ENCODE measurements around the gene CYS1.

The CYS1 gene

GRCh38 chr2:10078704-10079265 is 1.4 kb downstream of the CYS1 start:
- in situ Hi-C loops (cut with HindIII; ENCODE audit: low sequenced_read_pairs), result no loop called here
- H3K4me3 ChIP-seq (ENCODE audit: low read depth, low read length), result peak overlapping the region; percentile 36
- TF ChIP-seq CTCF (IDR thresholded peaks at IDR 0.05; ENCODE audit: low read depth, low read length, missing control alignments), result no peak
- no peak for DNase-seq (ENCODE audit: low read depth)

DNA sequence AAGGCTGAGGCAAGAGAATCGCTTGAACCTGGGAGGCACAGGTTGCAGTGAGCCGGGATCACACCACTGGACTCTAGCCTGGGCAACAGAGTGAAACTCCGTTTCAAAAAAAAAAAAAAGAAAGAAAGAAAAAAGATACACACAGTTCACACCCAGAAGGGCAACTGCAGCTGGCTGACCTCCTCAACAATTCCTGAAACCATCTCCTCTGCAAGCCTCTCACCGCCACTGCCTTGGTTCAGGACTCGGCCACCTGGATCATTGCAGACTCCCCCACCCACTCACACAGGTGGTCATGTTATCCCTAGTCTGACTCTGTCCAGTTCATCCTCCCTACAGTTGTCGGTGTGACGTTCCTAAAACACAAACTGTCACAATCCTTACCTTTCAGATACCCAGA is 2.2 kb downstream of the CYS1 start:
- no peak for TF ChIP-seq CTCF (IDR thresholded peaks at IDR 0.05; ENCODE audit: low read depth, low read length, missing control alignments)
- H3K4me3 ChIP-seq (ENCODE audit: low read depth, low read length), result no peak overlapping the region
- in situ Hi-C loops (cut with HindIII; ENCODE audit: low sequenced_read_pairs), result no loop called here
- DNase-seq (ENCODE audit: low read depth), result no peak

DNA sequence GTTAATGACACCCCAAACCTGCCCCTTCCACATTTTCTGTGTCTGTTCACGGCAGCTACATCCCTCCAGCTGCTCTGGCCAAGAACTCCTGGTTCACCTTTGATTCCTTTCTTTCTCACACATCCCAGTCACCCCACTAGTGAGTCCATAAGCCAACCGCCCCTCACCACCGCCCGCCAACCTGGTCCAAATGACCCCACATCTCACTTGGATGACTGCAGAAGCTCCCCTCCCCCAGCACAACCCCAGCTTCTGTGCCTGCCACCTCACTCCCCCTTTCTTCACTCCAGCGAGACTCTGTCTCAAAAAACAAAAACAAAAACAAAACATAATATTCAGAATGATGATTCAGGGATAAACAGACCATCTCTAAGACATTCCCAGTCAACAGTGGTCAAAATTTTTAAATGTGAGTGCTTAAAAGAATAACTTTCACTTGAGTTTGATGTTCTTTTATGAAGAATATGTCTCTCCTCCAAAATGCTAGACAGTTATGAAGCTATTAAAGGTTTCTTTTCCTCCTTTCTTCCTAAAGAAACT is 3.2 kb downstream of the CYS1 start:
- in situ Hi-C loops (cut with HindIII; ENCODE audit: low sequenced_read_pairs), result no loop called here
- no peak for DNase-seq (ENCODE audit: low read depth)

GRCh38 chr2:10076511-10076910 is 3.7 kb downstream of the CYS1 start:
- TF ChIP-seq CTCF (IDR thresholded peaks at IDR 0.05; ENCODE audit: low read depth, low read length, missing control alignments), result no peak
- H3K4me3 ChIP-seq (ENCODE audit: low read depth, low read length), result no peak overlapping the region
- no peak for DNase-seq (ENCODE audit: low read depth)
- in situ Hi-C loops (cut with HindIII; ENCODE audit: low sequenced_read_pairs), result no loop called here

More for the DNA sequence above, 3.2 kb downstream of the CYS1 start:
- H3K4me3 ChIP-seq (ENCODE audit: low read depth, low read length), result no peak overlapping the region
- no peak for TF ChIP-seq CTCF (IDR thresholded peaks at IDR 0.05; ENCODE audit: low read depth, low read length, missing control alignments)

DNA sequence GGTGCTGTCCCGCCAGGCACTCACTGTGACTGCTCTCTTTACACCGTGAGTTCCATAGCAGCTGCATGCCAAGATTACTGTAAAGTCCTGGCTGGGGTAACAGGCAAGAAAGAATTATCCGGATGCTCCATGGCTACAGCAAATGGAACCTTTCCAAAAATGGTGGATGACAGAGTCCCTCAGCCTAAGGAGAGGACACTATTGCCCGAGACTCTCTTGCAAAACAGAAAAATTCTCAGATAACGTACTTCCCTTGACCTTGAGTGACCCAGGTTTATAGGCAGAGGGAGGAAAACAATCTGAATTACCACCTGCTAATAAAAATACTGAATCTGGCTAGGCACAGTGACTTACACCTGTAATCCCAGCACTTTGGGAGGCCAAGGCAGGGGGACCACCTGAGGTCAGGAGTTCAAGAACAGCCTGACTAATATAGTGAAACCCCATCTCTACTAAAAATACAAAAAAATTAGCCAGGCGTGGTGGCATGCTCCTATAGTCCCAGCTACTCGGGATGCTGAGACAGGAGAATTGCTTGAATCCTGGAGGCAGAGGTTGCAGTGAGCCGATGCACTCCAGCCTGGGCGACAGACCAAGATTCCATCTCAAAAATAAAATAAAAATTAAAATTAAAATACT is 4.5 kb downstream of the CYS1 start:
- in situ Hi-C loops (cut with HindIII; ENCODE audit: low sequenced_read_pairs), result no loop called here
- no peak for TF ChIP-seq CTCF (IDR thresholded peaks at IDR 0.05; ENCODE audit: low read depth, low read length, missing control alignments)
- no peak for DNase-seq (ENCODE audit: low read depth)
- H3K4me3 ChIP-seq (ENCODE audit: low read depth, low read length), result no peak overlapping the region

DNA sequence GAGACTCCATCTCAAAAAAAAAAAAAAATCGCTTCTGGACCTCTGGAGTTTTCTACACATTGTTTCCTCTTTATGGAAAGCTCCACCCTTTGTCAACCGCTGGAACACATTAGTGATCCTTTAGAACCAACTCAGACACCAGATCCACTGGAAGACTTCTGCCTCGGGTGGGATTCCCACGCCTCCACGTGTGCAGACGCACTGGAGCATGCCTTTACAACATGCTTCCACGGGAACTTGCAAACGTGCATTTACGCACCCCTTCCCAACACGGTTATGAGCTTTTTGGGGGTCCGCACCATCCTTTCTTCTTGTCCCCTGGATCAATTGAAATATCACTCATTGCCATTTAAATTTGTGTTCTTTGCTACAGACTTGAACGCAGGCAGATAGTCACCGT is 5.1 kb downstream of the CYS1 start:
- no peak for DNase-seq (ENCODE audit: low read depth)
- TF ChIP-seq CTCF (IDR thresholded peaks at IDR 0.05; ENCODE audit: low read depth, low read length, missing control alignments), result no peak
- in situ Hi-C loops (cut with HindIII; ENCODE audit: low sequenced_read_pairs), result no loop called here
- H3K4me3 ChIP-seq (ENCODE audit: low read depth, low read length), result no peak overlapping the region
